AG08395 (cell line): ENCODE measurements around the gene SLITRK1.

Experiments
- DNase-seq: peaks from one replicate; pipeline ENCODE4 v3.0.0; 2012; ENCODE audit warnings: mixed read lengths, low spot score

SLITRK1 gene

GRCh38 chr13:83867708-83868107 is 14.6 kb downstream of the SLITRK1 start:
- DNase-seq: no peak

- no peak for DNase-seq
Measured at GRCh38 chr13:83865161-83866137, 16.8 kb downstream of the SLITRK1 start.

- DNase-seq: no peak
Measured at GRCh38 chr13:83853771-83854170, 28.5 kb downstream of the SLITRK1 start.

- no peak for DNase-seq
Measured at GRCh38 chr13:83845106-83845505, 37.2 kb downstream of the SLITRK1 start.

- DNase-seq: no peak
Measured at GRCh38 chr13:83839146-83839545, 43.1 kb downstream of the SLITRK1 start.

GRCh38 chr13:83831796-83832195 is 50.5 kb downstream of the SLITRK1 start:
- no peak for DNase-seq

- DNase-seq: no peak
Measured at GRCh38 chr13:83829810-83830209, 52.5 kb downstream of the SLITRK1 start.

GRCh38 chr13:83827338-83827737 is 54.9 kb downstream of the SLITRK1 start:
- DNase-seq: no peak
